SK-MEL-5 (cell line): ENCODE data around the gene CEACAM1. TPM values are rescaled to one million over a fixed set of nuclear protein-coding genes. Genes with fewer than 3 reads are reported as not detected.
"Not testable (repeated sequence)": the region's sequence is repeated elsewhere in the genome, so short reads cannot be mapped to it uniquely, and the experiment has no call there.

Source experiments
- DNase-seq: peaks from one replicate; pipeline ENCODE4 v3.0.0-alpha.2; 2016; ENCODE audit warnings: low read depth, low spot score
- in situ Hi-C: cut with HindIII; loops from 2 replicates; pipeline ENCODE4 v1.10.0; 2016; ENCODE audit warnings: low sequenced_read_pairs, high pct_unique_total_duplicates, low pct_unique_long_range_greater_than_20kb
- small RNA-seq, 2 experiments: library from RNA; depleted of rRNA; stranded (forward); fragments of <200 nt; gene quantifications; one replicate each; pipeline ENCODE3, GENCODE V24; 2014
- total RNA-seq: library from RNA; depleted of rRNA; stranded (reverse); fragments of >200 nt; shearing (Covaris generic); gene quantifications from 2 replicates; pipeline ENCODE4 v1.2.3, GENCODE V29; 2014; rRNA removed

The CEACAM1 gene
- total RNA-seq, 1 experiment from 2014 or later, result 31.2 TPM

DNA sequence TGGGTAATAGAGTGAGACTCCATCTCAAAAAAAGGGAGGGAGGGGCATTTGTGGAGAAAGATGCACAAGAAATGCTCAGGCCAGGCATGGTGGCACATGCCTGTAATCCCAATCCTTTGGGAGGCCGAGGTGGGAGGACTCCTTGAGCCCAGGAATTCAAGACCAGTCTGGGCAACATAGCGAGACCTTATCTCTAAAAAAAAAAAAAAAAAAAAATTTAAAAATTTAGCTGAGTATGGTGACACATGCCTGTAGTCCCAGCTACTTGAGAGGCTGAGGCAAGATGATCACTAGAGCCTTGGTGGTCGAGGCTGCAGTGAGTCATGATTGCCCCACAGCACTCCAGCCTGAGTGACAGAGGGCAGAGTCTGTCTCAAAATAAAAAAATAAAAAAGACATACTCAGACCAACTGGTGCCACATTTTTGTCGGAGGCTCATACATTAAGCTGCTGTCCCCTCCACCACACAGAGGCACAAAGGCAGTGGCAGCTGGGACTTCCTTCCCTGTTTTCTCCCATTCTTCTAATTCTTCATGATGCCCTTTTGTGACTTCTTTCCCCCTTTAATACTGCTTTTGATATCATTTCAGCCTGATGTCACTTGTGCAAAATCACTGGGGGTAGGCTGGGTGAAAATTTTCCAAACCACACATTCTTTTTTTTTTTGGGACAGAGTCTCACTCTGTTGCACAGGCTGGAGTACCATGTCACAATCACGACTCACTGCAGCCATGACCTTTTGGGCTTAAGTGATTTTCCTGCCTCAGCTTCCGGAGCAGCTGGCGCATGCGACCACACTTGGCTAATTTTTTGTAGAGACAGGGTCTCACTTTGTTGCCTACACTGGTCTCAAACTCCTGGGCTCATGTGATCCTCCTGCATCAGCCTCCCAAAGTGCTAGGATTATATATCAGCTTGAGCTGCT is 58.7 kb downstream of the CEACAM1 start:
- in situ Hi-C loops, result no loop called here
- DNase-seq, result peak; percentile 80

DNA sequence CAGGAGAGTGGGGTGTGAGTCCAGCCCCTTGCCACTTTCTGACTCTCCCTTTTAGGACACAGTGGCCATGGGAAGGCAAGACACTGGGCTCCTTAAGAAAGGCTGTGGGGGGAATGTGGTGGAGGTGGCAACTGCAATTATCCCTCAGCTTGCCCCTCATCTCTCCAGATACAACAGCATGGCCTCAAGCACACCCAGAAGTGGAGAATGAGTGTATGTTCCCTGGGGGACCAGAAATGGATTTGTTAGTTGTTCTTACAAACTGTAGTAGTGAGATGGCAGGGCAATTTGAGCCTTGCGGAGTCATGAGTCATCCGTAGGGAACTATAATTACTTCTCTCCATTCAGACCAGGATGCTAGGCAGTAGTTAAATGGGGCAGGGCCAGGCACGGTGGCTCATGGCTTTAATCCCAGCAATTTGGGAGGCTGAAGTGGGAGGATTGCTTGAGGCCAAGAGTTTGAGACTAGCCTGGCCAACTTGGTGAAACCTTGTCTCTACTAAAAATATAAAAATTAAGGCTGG is 59.9 kb downstream of the CEACAM1 start:
- DNase-seq, result peak; percentile 87
- in situ Hi-C loops, result no loop called here

DNA sequence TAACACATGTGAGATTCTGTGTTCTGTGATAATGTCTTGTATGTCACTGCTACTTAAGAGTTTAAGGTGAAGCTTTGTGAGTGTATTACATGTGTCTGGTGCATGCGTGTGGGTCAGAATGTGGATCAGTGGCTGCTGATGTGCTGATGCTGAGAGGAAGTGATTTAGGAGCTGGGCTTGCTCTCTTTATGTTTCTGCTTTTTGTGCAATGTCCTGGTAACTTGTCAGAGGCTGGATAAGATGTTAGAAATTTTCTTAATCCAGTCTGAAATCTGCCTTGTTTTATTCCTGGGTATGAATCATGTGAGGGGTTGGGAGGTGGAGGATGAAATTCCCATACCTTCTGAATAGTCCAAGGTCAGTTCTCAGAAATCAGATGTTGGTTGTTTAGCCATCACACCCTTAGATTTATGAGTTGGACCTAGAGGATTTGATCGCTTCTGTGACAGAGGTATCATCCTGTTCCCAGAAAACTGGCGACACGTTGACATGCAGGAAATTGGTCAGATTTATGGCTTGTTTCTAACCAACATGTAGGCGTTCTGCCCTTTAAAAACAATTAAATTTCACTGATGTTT is 61.0 kb downstream of the CEACAM1 start:
- no peak for DNase-seq
- in situ Hi-C loops, result no loop called here

DNA sequence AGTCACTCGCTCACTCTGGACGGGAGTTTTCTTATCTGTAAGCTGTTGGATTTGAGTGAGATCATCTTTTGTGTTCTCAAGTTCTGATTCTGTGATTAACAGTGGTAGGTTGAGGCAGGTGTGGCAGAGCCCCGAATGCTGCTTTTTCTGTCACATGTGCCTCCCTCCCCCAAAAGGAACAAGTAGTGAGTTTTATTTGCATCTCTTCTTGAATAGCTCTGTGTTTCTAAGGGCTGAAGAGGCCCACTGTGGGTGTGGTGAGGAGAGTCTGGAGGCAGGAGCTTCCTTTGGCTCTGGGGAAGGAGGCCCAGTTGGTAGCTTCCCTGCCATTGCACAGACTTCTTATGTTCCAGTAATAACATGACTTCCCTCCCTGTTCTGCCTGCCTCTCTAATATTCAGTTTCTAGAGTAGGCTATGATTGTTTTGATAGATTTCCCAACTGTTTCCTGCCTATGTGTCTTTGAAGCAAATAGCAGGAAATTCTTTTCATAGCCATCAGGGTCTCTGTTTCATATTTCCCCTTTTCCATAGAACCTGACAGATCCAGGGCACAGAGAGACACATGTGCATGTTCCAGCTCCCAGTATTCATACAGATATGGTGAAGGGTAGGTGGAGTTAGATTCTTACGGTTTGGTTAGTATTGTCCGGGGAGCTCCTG is 61.6 kb downstream of the CEACAM1 start:
- DNase-seq, result peak; percentile 31
- in situ Hi-C loops, result no loop called here

DNA sequence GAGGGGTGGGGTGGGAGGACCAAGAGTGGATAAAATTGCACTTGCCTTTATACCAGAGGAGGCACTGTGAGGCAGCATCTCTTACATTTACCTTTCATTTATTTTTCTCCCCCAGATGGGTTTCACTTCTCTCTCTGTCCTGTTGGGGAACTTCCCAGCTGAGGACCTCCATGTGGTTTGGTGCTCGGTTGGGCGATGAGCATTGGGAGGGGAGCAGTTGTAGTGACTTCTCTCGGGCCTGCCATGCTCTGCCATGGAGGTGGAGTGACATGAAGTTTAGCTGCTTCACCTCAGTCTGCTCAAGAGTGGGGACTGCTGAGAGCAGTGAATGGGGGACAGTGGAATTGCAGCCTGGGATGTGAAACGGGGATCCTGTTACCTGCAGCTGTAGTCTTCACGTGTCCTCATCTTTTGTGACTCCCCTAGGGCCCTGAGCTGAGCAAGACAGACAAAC is 62.4 kb downstream of the CEACAM1 start:
- in situ Hi-C loops, result no loop called here
- DNase-seq, result no peak

DNA sequence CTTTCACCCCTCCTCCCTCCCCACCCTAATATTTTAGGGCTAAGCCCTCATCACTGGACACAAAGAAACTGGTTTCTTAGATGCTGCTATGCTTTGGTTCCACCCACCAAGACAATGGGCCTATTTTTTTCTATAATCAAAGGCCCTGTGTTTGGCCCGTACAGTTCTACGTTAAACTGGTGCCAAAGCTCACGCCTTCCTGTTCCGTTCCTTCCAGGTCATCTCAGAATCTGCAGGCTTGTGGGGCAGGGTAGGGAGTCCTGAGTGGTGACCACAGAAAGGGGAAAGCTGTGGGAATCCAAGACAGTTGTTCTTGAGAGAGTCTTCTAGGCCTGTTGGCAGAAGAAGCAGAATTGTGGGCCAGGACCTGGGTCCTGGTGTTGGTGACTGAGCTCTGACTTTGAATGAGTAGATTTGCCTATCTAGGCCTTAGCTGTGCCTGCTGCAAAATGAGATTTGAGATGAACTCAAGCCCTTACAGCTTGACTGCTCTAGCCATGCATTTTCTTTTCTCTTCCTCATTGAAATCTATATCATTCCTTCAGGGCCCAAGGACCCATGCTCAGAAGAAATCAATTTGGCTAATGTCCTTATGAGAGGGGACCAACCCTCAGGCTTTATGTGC is 66.5 kb downstream of the CEACAM1 start:
- in situ Hi-C loops, result no loop called here
- peak; percentile 98 for DNase-seq

DNA sequence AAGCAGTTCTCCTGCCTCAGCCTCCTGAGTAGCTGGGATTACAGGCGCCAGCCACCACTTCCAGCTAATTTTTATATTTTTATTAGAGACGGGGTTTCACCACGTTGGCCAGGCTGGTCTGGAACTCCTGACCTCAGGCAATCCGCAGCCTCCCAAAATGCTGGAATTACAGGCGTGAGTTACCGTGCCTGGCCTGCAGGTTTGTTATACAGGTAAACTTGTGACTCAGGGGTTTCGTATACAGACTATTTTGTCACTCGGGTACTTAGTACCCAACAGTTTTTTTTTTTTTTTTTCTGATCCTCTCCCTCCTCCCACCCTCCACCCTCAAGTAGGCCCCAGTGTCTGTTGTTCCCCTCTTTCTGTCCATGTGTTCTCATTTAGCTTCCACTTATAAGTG is 67.0 kb downstream of the CEACAM1 start:
- in situ Hi-C loops, result not testable (repeated sequence)

DNA sequence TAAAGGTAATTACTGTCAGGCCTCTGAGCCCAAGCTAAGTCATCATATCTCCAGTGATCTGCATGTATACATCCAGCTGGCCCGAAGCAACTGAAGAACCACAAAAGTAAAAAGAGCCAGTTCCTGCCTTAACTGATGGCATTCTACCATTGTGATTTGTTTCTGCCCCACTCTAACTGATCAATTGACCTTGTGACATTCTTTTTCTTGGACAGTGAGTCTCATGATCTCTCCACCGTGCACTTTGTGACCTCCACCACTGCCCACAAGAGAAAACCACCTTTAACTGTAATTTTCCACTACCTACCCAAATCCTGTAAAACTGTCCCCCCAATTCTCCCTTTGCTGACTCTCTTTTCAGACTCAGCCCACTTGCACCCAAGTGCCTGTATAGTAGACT is 68.4 kb downstream of the CEACAM1 start:
- DNase-seq, result no peak
- in situ Hi-C loops, result no loop called here

More for the DNA sequence above, 67.0 kb downstream of the CEACAM1 start:
- not testable (repeated sequence) for DNase-seq

Small RNA genes lying within 50 kb of the gene (small RNA-seq; reads per million reads assigned to genes)
- gene RNU4-60P, result 0 reads per million in 2 experiments

Other genes with a start within 250 kb of the CEACAM1 start
- gene PRR19, start 226.3 kb downstream of the CEACAM1 start, total RNA-seq, result 1.1 and 1.2 TPM in 2 replicates
- 45.4 and 50.9 TPM in 2 replicates for gene PAFAH1B3, start 225.9 kb downstream of the CEACAM1 start, total RNA-seq
- 0.51 and 0.98 TPM in 2 replicates for gene TMEM145, start 215.2 kb downstream of the CEACAM1 start, total RNA-seq
- 8.8 and 8.9 TPM in 2 replicates for gene MEGF8, start 202.8 kb downstream of the CEACAM1 start, total RNA-seq
- gene CNFN, start 138.2 kb downstream of the CEACAM1 start, total RNA-seq, result 0.77 TPM in 1 of 2 replicates, not detected in the other
- not detected in 2 replicates for gene LIPE, start 101.1 kb downstream of the CEACAM1 start, total RNA-seq
- gene CXCL17, start 85.5 kb downstream of the CEACAM1 start, total RNA-seq, result 0.34 TPM in 1 of 2 replicates, not detected in the other
- gene CEACAM8, start 66.4 kb upstream of the CEACAM1 start, total RNA-seq, result not detected in 2 replicates
- gene PSG3, start 212.0 kb upstream of the CEACAM1 start, total RNA-seq, result not detected in 2 replicates
- 0.21 TPM in 1 of 2 replicates, not detected in the other for gene PSG8, start 237.2 kb upstream of the CEACAM1 start, total RNA-seq